T-helper 1 cell treated with Interleukin-12 subunit alpha and Interleukin-12 subunit beta and Interleukin-4 antibody, amounts not matched to agents 30 ng/mL and 1 ng/mL, for 36 hours (primary cell): ENCODE data around the gene COL4A2. TPM values are rescaled to one million over a fixed set of nuclear protein-coding genes. Genes with fewer than 3 reads are reported as not detected.

Source experiments
- intact Hi-C: fragments of 100-400 bp; cut with micrococcal nuclease; formaldehyde crosslinking; loops from one replicate; pipeline ENCODE4 v1.15.1; 2024
- total RNA-seq: library from RNA; stranded (reverse); gene quantifications from 2 replicates; pipeline ENCODE4 v1.2.3, GENCODE V29; 2022

Gene COL4A2
- total RNA-seq, 1 donor from 2014 or later: 0.37 TPM

- intact Hi-C loops: no loop called here
Observed at GRCh38 chr13:110338441-110339101, 31.5 kb downstream of the COL4A2 start.

GRCh38 chr13:110339263-110339662 is 32.2 kb downstream of the COL4A2 start:
- intact Hi-C loops: no loop called here

GRCh38 chr13:110339975-110340550 is 33.0 kb downstream of the COL4A2 start:
- intact Hi-C loops: no loop called here

- intact Hi-C loops: no loop called here
Observed at GRCh38 chr13:110340812-110341444, 33.8 kb downstream of the COL4A2 start.

GRCh38 chr13:110341445-110342244 is 34.6 kb downstream of the COL4A2 start:
- intact Hi-C loops: no loop called here

GRCh38 chr13:110342474-110342873 is 35.4 kb downstream of the COL4A2 start:
- intact Hi-C loops: no loop called here

GRCh38 chr13:110343241-110343865 is 36.3 kb downstream of the COL4A2 start:
- intact Hi-C loops: no loop called here

GRCh38 chr13:110344320-110344719 is 37.2 kb downstream of the COL4A2 start:
- intact Hi-C loops: no loop called here

GRCh38 chr13:110345266-110345665 is 38.2 kb downstream of the COL4A2 start:
- intact Hi-C loops: no loop called here

- intact Hi-C loops: no loop called here
Observed at GRCh38 chr13:110345701-110346100, 38.6 kb downstream of the COL4A2 start.

GRCh38 chr13:110346661-110347067 is 39.6 kb downstream of the COL4A2 start:
- intact Hi-C loops: no loop called here

GRCh38 chr13:110347088-110347487 is 40.0 kb downstream of the COL4A2 start:
- intact Hi-C loops: no loop called here

GRCh38 chr13:110347535-110348308 is 40.6 kb downstream of the COL4A2 start:
- intact Hi-C loops: no loop called here

- intact Hi-C loops: no loop called here
Observed at GRCh38 chr13:110348309-110349105, 41.4 kb downstream of the COL4A2 start.

- intact Hi-C loops: no loop called here
Observed at GRCh38 chr13:110349239-110349638, 42.2 kb downstream of the COL4A2 start.

GRCh38 chr13:110350049-110350448 is 43.0 kb downstream of the COL4A2 start:
- intact Hi-C loops: no loop called here

GRCh38 chr13:110350509-110350908 is 43.4 kb downstream of the COL4A2 start:
- intact Hi-C loops: no loop called here

- intact Hi-C loops: no loop called here
Observed at GRCh38 chr13:110351636-110352420, 44.7 kb downstream of the COL4A2 start.

- intact Hi-C loops: no loop called here
Observed at GRCh38 chr13:110352735-110353134, 45.7 kb downstream of the COL4A2 start.
